SH-SY5Y (cell line): ENCODE results near the gene RPL38.

Experiments used
- GATA2 ChIP-seq: IDR thresholded peaks from 2 replicates; pipeline ENCODE4 v1.6.1; 2011; ENCODE audit warnings: mild to moderate bottlenecking, low read depth, low read length
- GATA3 ChIP-seq: IDR thresholded peaks from 2 replicates; pipeline ENCODE4 v1.6.1; 2011; ENCODE audit warnings: low read depth, mild to moderate bottlenecking, low read length, moderate library complexity

DNA sequence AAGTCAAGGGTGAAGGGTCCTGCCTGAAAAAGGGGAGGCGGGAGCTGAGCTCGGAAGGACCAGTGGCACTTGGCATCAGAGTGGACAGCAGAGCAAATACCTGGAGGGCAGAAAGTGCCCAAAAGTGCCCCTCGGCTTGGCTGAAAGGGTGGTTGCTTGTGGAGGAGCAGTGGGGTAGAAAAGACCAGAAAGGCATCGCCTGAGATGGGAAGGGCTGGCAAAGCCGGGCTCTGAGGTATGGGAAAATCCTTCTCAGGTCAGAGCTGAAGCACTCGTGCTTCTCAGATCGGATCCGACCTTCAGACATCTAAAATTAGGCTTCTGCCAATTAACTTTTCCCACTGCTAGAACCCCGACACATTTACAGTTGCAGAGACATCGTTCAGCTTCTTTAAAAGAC, 1.5 kb upstream of the RPL38 start:
- TF ChIP-seq GATA3 (no peak), GATA2 (no peak)
